ENCODE data around the gene ACTRT2. TPM values are rescaled to one million over a fixed set of nuclear protein-coding genes. Genes with fewer than 3 reads are reported as not detected.

ACTRT2 gene
- not detected for total RNA-seq
- polyA plus RNA-seq: not detected

DNA sequence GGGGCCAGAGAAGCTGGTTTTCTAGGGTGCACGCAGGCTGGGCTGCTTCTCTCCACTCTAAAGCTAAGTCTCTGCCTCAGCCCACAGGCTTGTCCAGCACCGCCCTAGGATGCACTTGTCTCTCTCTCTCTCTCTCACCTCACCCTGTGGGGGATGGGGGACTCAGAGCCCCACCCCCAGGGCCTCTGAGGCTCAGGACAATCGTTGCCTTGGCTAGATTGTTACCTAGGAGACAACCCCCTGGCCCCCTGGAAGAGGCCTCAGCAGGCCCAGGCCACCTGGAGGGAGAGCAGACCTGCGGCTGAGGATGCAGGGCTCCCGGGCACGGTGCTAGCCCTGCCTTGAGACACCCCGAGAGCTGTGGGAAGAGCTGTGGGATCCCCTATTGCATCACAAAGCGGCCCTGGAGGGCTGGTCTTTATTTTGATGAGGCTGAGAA is at the start of gene ACTRT2:
Gene ACTRT2, plus strand, starts transcription at position 235 of the 439 bp plus-strand sequence. CDS start 220 bp downstream, outside the sequence.
- no peak within 1 kb of the TSS for H3K4me3 ChIP-seq
- TF ChIP-seq, protein P1, sequence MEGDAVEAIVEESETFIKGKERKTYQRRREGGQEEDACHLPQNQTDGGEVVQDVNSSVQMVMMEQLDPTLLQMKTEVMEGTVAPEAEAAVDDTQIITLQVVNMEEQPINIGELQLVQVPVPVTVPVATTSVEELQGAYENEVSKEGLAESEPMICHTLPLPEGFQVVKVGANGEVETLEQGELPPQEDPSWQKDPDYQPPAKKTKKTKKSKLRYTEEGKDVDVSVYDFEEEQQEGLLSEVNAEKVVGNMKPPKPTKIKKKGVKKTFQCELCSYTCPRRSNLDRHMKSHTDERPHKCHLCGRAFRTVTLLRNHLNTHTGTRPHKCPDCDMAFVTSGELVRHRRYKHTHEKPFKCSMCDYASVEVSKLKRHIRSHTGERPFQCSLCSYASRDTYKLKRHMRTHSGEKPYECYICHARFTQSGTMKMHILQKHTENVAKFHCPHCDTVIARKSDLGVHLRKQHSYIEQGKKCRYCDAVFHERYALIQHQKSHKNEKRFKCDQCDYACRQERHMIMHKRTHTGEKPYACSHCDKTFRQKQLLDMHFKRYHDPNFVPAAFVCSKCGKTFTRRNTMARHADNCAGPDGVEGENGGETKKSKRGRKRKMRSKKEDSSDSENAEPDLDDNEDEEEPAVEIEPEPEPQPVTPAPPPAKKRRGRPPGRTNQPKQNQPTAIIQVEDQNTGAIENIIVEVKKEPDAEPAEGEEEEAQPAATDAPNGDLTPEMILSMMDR (IDR thresholded peaks at IDR 0.05): no peak
- no peak for TF ChIP-seq POLR2A (IDR thresholded peaks at IDR 0.05)
- no peak for TF ChIP-seq EP300 (IDR thresholded peaks at IDR 0.05)
- no peak for TF ChIP-seq POLR2AphosphoS5 (IDR thresholded peaks at IDR 0.05)
- 61 to 62% methylated on average over 8 of the region's 8 CpGs for WGBS, 2 donors
- H3K36me3 ChIP-seq: no peaks in the 10 kb centered on the region
- intact Hi-C loops (cut with DNase I): no loop called here
- peaks cover 0 to 59% (median 30%) of the 10 kb centered on the region in 3 donors for H3K27me3 ChIP-seq
- DNase-seq: peak; percentile 20
- no peak within 1 kb of the TSS for H3K27ac ChIP-seq
- no peaks in the 10 kb centered on the region for H3K9me3 ChIP-seq
- H3K4me1 ChIP-seq: no peaks in the 10 kb centered on the region

DNA sequence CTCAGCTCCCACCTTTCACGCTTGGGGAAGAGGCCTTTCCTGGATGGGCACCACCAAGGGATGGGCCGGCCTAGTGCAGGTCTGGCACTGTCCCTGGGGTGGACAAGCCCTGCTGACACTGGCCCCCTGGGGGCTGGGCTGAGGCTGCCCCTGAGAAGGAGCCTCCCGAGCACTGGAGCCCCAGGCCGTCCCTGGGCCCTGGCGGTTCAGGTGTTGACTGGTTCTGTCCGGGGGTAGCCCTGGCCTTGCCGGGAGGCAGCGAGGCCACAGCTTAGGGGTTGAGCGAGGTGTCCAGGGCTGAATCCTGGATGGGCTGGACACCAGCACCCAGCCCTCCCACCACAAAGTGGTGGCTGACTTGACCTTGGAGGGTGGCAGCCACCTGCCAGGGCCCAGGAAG is 49.7 kb upstream of the ACTRT2 start:
- WGBS, 2 donors: 93 to 95% methylated on average over 9 of the region's 9 CpGs
- Histone ChIP-seq H3K36me3 (no peaks in the 10 kb centered on the region), H3K4me3 (no peak overlapping the region), H3K27me3 (peaks cover 0 to 55% (median 14%) of the 10 kb centered on the region in 3 donors), H3K27ac (no peak overlapping the region), H3K9me3 (no peaks in the 10 kb centered on the region), H3K4me1 (no peaks in the 10 kb centered on the region)
- DNase-seq: peak; percentile 47
- TF ChIP-seq POLR2AphosphoS5 (IDR thresholded peaks at IDR 0.05) (no peak), POLR2A (IDR thresholded peaks at IDR 0.05) (no peak), EP300 (IDR thresholded peaks at IDR 0.05) (no peak)
- TF ChIP-seq, protein P1 (IDR thresholded peaks at IDR 0.05): no peak
- intact Hi-C loops (cut with DNase I): no loop called here

DNA sequence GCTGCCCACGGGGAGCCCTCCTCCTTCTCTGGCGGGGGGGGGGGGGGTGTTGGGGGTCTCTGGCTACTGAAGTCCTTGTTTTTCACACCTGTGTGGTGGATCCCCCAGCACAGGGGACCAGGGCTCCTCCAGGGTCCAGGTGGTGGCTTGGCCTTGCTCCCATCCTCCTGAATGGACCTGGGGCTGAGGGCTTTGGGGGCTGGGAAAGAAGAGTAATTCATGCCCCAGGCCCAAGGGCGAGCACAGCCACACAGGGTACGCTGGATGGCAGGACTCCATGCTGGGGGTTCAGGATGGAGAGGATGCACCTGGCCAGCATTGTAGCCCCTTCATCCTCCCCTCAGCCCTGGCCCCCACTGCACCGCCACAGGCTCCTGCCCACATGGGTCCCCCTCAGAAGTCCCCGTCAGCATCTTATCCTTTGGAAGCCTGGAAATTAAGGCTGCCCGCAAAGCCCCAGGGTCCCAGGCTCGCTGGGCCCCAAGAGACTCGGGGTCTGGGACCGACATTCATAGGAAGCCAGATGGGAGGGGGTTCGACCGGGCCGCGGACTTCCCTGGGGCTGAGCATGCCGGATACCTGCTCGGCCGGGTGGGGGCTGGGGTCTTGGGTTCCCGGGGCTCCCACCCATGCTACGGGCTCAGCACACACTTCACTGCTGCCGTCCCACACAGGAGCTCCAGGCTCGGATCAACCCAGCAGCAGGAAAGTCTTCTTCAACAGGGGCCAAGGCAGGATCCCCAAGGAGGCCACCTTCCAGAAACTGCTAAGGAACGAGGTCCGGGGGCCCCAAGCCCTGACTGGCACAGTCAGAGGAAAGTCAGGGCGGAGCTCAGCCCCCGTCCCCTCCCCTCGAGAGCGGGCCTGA is 49.0 kb upstream of the ACTRT2 start:
- Histone ChIP-seq H3K27ac (no peak overlapping the region), H3K9me3 (no peaks in the 10 kb centered on the region), H3K36me3 (no peaks in the 10 kb centered on the region), H3K4me1 (no peaks in the 10 kb centered on the region), H3K27me3 (peaks cover 0 to 49% (median 14%) of the 10 kb centered on the region in 3 donors), H3K4me3 (no peak overlapping the region)
- TF ChIP-seq POLR2AphosphoS5 (IDR thresholded peaks at IDR 0.05): no peak
- TF ChIP-seq POLR2A (IDR thresholded peaks at IDR 0.05): no peak
- no peak for TF ChIP-seq EP300 (IDR thresholded peaks at IDR 0.05)
- WGBS, 2 donors: 80 to 84% methylated on average over 27 of the region's 27 CpGs
- intact Hi-C loops (cut with DNase I): no loop called here
- peak; percentile 66 for DNase-seq

DNA sequence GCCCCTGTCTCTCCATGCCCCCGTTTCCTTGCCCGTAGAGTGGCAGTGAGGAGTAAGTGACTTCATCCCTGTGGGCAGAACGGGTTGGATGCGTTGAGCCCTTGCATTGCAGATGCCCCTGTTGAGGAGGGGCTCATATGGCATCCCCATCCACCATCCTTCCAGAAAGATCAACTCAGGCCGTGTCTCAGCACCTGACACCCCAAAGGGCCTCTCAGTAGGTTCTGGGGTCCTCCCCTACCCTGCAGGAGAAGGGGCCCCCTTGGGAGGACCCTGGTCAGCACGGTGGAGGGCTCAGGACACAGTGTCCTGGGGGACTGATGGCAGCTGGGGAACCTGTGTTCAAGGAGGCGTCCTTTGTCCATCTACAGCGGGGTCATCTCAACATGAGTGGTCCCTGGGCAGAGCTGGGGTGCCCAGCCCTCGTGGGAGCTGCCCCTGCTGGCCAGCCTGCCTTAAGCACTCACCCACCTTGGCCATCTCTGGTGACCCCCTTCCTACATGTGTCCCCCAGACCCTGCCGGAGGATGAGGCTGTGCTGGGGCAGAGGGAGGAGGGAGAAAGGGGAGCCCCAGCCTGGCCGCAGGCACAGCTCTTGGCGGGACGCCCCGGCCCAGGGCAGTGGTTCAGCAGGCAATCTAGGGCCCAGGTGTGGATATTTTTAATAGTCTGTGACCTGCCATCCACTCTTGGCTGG is 48.2 kb upstream of the ACTRT2 start:
- intact Hi-C loops (cut with DNase I): no loop called here
- WGBS, 2 donors: 68 to 71% methylated on average over 14 of the region's 14 CpGs
- peaks cover 0 to 42% (median 14%) of the 10 kb centered on the region in 3 donors for H3K27me3 ChIP-seq

More for the DNA sequence above, 48.2 kb upstream of the ACTRT2 start:
- Histone ChIP-seq H3K27ac (no peak overlapping the region), H3K9me3 (no peaks in the 10 kb centered on the region), H3K4me3 (no peak overlapping the region), H3K4me1 (no peaks in the 10 kb centered on the region), H3K36me3 (no peaks in the 10 kb centered on the region)
- TF ChIP-seq POLR2AphosphoS5 (IDR thresholded peaks at IDR 0.05) (no peak), POLR2A (IDR thresholded peaks at IDR 0.05) (no peak), EP300 (IDR thresholded peaks at IDR 0.05) (no peak)
- TF ChIP-seq, protein P1 (IDR thresholded peaks at IDR 0.05): no peak
- DNase-seq: peak; percentile 58

Measured in sigmoid colon (tissue), 7 donors.